Naive thymus-derived CD4-positive, alpha-beta T cell (primary cell): ENCODE measurements around the gene KIF18B. TPM values are rescaled to one million over a fixed set of nuclear protein-coding genes. Genes with fewer than 3 reads are reported as not detected.

ENCODE experiments used
- ATAC-seq: fragments of 150-1000 bp; cut with Tn5 transposase; 2 replicates; pipeline ENCODE4 v1.10.0; 2021; ENCODE audit warnings: mild to moderate bottlenecking, moderate library complexity
- CTCF ChIA-PET: fragments of 350-600 bp; sonication (Branson Sonifier 250); formaldehyde crosslinking; loops from one replicate; lab custom pipeline; 2021; ENCODE audit warnings: antibody characterized with exemption; lab: Charles Lee
- POLR2A ChIA-PET: fragments of 350-600 bp; sonication (Branson Sonifier 250); formaldehyde crosslinking; loops from one replicate; lab custom pipeline; 2021; ENCODE audit warnings: antibody characterized with exemption, inconsistent platforms; lab: Charles Lee
- DNase-seq, 9 donors: peaks; one replicate each; pipeline versions ENCODE4 v3.0.0 to v3.0.0-alpha.2; 2020 to 2022; ENCODE audit warnings: mixed read lengths in 1 of 9
- H3K27ac ChIP-seq: one replicate; pipeline ENCODE4 v1.7.0; 2013; ENCODE audit warnings: mild to moderate bottlenecking, low read depth, low read length, moderate library complexity
- H3K27me3 ChIP-seq, 2 donors: one replicate each; pipeline ENCODE4 v1.7.0; 2013; ENCODE audit warnings: low read length in 2 of 2, mild to moderate bottlenecking in 2 of 2, moderate library complexity in 2 of 2; ENCODE audit not compliant: control insufficient read depth in 2 of 2, insufficient read depth in 2 of 2
- H3K36me3 ChIP-seq, 3 experiments: 1 replicate in 2 of 3; 2 replicates in 1 of 3; pipeline ENCODE4 v1.7.0; 2013; ENCODE audit warnings: low read length in 3 of 3, mild to moderate bottlenecking in 3 of 3, moderate library complexity in 1 of 3; ENCODE audit not compliant: insufficient read depth in 3 of 3, control insufficient read depth in 2 of 3
- H3K4me1 ChIP-seq, 2 donors: one replicate each; pipeline ENCODE4 v1.7.0; 2013; ENCODE audit warnings: low read length in 2 of 2, mild to moderate bottlenecking in 2 of 2, moderate library complexity in 1 of 2; ENCODE audit not compliant: control insufficient read depth in 2 of 2, insufficient read depth in 2 of 2
- H3K4me3 ChIP-seq: 2 replicates; pipeline ENCODE4 v1.7.0; 2013; ENCODE audit warnings: mild to moderate bottlenecking, low read length
- H3K9me3 ChIP-seq, 3 experiments: 1 replicate in 2 of 3; 2 replicates in 1 of 3; pipeline ENCODE4 v1.7.0; 2013; ENCODE audit warnings: low read length in 3 of 3; ENCODE audit not compliant: control insufficient read depth in 2 of 3
- H3K27ac Mint-ChIP-seq, 9 donors: one replicate each; pipeline ENCODE4 v1.8.0; 2020 to 2022; ENCODE audit warnings: mixed read lengths in 9 of 9, mild to moderate bottlenecking in 8 of 9, moderate library complexity in 5 of 9, inconsistent platforms in 2 of 9
- H3K27me3 Mint-ChIP-seq, 5 donors: one replicate each; pipeline ENCODE4 v1.8.0; 2021 to 2022; ENCODE audit warnings: mixed read lengths in 5 of 5, mild to moderate bottlenecking in 1 of 5
- H3K36me3 Mint-ChIP-seq, 5 donors: one replicate each; pipeline ENCODE4 v1.8.0; 2020 to 2022; ENCODE audit warnings: mixed read lengths in 5 of 5, mild to moderate bottlenecking in 3 of 5, inconsistent platforms in 1 of 5
- H3K4me1 Mint-ChIP-seq, 7 donors: one replicate each; pipeline ENCODE4 v1.8.0; 2020 to 2022; ENCODE audit warnings: mixed read lengths in 7 of 7, mild to moderate bottlenecking in 3 of 7, inconsistent platforms in 1 of 7
- H3K4me3 Mint-ChIP-seq, 10 donors: one replicate each; pipeline ENCODE4 v1.8.0; 2020 to 2022; ENCODE audit warnings: mild to moderate bottlenecking in 10 of 10, mixed read lengths in 10 of 10, moderate library complexity in 6 of 10, inconsistent platforms in 2 of 10
- H3K9me3 Mint-ChIP-seq, 11 donors: one replicate each; pipeline ENCODE4 v1.8.0; 2020 to 2022; ENCODE audit warnings: mixed read lengths in 11 of 11, mild to moderate bottlenecking in 4 of 11, inconsistent platforms in 1 of 11, moderate library complexity in 1 of 11
- intact Hi-C, 2 donors: fragments of 100-400 bp; cut with micrococcal nuclease; formaldehyde crosslinking; loops; one replicate each; pipeline ENCODE4 v1.15.1; 2023
- polyA plus RNA-seq, 2 donors: library from polyadenylated mRNA; unstranded; fragments of 300-500 nt; fragmentation: Illumina TruSeq; gene quantifications; one replicate each; pipeline ENCODE4 v1.2.3, GENCODE V29; 2021
- total RNA-seq, 6 experiments: library from RNA in 5 of 6; stranded (reverse) in 5 of 6; gene quantifications; 1 replicate in 5 of 6; 2 replicates in 1 of 6; pipeline ENCODE4 v1.2.3 and lab custom pipeline; 2021 to 2026

The KIF18B gene
- total and polyA plus RNA-seq, 7 experiments from 2014 or later = 0.17 to 57.2 TPM; not detected in 5

GRCh38 chr17:44965481-44966234 lies 18.1 kb upstream of the KIF18B start:
- ATAC-seq (no peak), DNase-seq (no peak)
- intact Hi-C loops = loop anchor here in 1 of 2 donors (5.0 kb wide), 1 partner anchor 87 kb away; the partner anchor contains the start of gene DCAKD
- Mint-ChIP-seq H3K4me3 (peak overlapping the region in 9 of 10 donors; percentile 26 to 75 (median 63)), H3K4me1 (peaks cover 23 to 34% (median 26%) of the 10 kb centered on the region in 7 donors), H3K27ac (peak overlapping the region in 1 of 9 donors; percentile 23), H3K27me3 (peaks cover 46 to 82% (median 55%) of the 10 kb centered on the region in 5 donors), H3K36me3 (peaks cover 0 to 8% (median 0%) of the 10 kb centered on the region in 5 donors), H3K9me3 (peaks cover 0 to 2% (median 0%) of the 10 kb centered on the region in 11 donors)
- ChIA-PET CTCF (no interaction called here), POLR2A (no interaction called here)
- Histone ChIP-seq H3K36me3 (no peaks in the 10 kb centered on the region), H3K4me1 (peaks cover 19 to 24% of the 10 kb centered on the region in 2 donors), H3K4me3 (no peak overlapping the region), H3K27ac (no peak overlapping the region), H3K27me3 (peaks cover 17 to 21% of the 10 kb centered on the region in 2 donors), H3K9me3 (no peaks in the 10 kb centered on the region)

- H3K9me3 ChIP-seq = no peaks in the 10 kb centered on the region
- POLR2A ChIA-PET = no interaction called here
- no peak overlapping the region for H3K4me3 ChIP-seq
- no peak for DNase-seq
- no peak for ATAC-seq
- no peak overlapping the region for H3K27ac Mint-ChIP-seq
- peaks cover 2 to 4% of the 10 kb centered on the region in 2 donors for H3K4me1 ChIP-seq
- H3K27me3 Mint-ChIP-seq = peaks cover 49 to 87% (median 61%) of the 10 kb centered on the region in 5 donors
- H3K36me3 ChIP-seq = no peaks in the 10 kb centered on the region
- no peak overlapping the region for H3K4me3 Mint-ChIP-seq
- peaks cover 0 to 2% (median 0%) of the 10 kb centered on the region in 11 donors for H3K9me3 Mint-ChIP-seq
- intact Hi-C loops = no loop called here
- peaks cover 0 to 8% (median 0%) of the 10 kb centered on the region in 5 donors for H3K36me3 Mint-ChIP-seq
- H3K4me1 Mint-ChIP-seq = peaks cover 5 to 22% (median 15%) of the 10 kb centered on the region in 7 donors
- no peak overlapping the region for H3K27ac ChIP-seq
- H3K27me3 ChIP-seq = peaks cover 16 to 17% of the 10 kb centered on the region in 2 donors
- CTCF ChIA-PET = no interaction called here
Observed at GRCh38 chr17:44961921-44962350, 14.4 kb upstream of the KIF18B start.

DNA sequence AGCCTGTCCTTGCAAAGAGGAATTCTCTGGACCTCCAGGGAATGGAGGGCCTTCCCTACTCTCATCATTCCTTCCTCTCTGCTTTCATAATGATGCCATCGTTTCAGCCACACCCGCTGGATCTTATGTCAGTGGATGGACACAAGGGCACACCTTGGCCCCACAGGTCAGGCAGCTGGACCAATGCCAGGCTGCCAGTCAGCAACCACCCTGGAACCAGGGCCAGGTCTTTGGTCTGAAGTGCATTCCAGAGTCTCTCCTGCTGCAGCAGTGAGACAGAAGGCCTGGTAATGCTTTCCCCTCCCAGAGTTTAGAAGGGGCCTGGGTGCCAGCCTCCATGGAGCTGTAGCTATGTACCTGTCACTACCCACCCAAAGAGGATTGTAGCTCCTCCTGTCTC lies 13.1 kb upstream of the KIF18B start:
- Histone ChIP-seq H3K4me3 (no peak overlapping the region), H3K27me3 (peaks cover 9% of the 10 kb centered on the region in 2 donors), H3K4me1 (no peaks in the 10 kb centered on the region), H3K9me3 (no peaks in the 10 kb centered on the region), H3K27ac (no peak overlapping the region), H3K36me3 (no peaks in the 10 kb centered on the region)
- ATAC-seq = no peak
- CTCF ChIA-PET = no interaction called here
- Mint-ChIP-seq H3K27ac (no peak overlapping the region), H3K9me3 (peaks cover 0 to 2% (median 0%) of the 10 kb centered on the region in 11 donors), H3K27me3 (peaks cover 46 to 85% (median 59%) of the 10 kb centered on the region in 5 donors), H3K4me1 (peaks cover 2 to 13% (median 5%) of the 10 kb centered on the region in 7 donors), H3K4me3 (peak overlapping the region in 7 of 10 donors; percentile 12 to 57 (median 29)), H3K36me3 (peaks cover 0 to 3% (median 0%) of the 10 kb centered on the region in 5 donors)
- no peak for DNase-seq
- POLR2A ChIA-PET = no interaction called here
- intact Hi-C loops = no loop called here

- peak overlapping the region in 7 of 10 donors; percentile 39 to 75 (median 53) for H3K4me3 Mint-ChIP-seq
- H3K36me3 Mint-ChIP-seq = peaks cover 0 to 2% (median 0%) of the 10 kb centered on the region in 5 donors
- Histone ChIP-seq H3K27ac (no peak overlapping the region), H3K4me1 (no peaks in the 10 kb centered on the region), H3K4me3 (no peak overlapping the region), H3K27me3 (peaks cover 4 to 8% of the 10 kb centered on the region in 2 donors), H3K36me3 (no peaks in the 10 kb centered on the region), H3K9me3 (no peaks in the 10 kb centered on the region)
- peaks cover 0 to 13% (median 4%) of the 10 kb centered on the region in 7 donors for H3K4me1 Mint-ChIP-seq
- intact Hi-C loops = no loop called here
- ChIA-PET CTCF (no interaction called here), POLR2A (no interaction called here)
- no peak overlapping the region for H3K27ac Mint-ChIP-seq
- peaks cover 41 to 81% (median 52%) of the 10 kb centered on the region in 5 donors for H3K27me3 Mint-ChIP-seq
- ATAC-seq (peak; percentile 24), DNase-seq (peak in 1 of 9 donors; percentile 41)
- H3K9me3 Mint-ChIP-seq = peaks cover 0 to 2% (median 0%) of the 10 kb centered on the region in 11 donors
Observed at GRCh38 chr17:44959821-44960531, 12.4 kb upstream of the KIF18B start.

GRCh38 chr17:44956998-44957981 lies 9.7 kb upstream of the KIF18B start:
- H3K4me3 ChIP-seq = no peak overlapping the region
- no peak overlapping the region for H3K27ac ChIP-seq
- Mint-ChIP-seq H3K36me3 (no peaks in the 10 kb centered on the region), H3K9me3 (no peaks in the 10 kb centered on the region), H3K4me1 (peaks cover 0 to 9% (median 4%) of the 10 kb centered on the region in 7 donors), H3K27ac (no peak overlapping the region), H3K4me3 (no peak overlapping the region), H3K27me3 (peaks cover 21 to 60% (median 32%) of the 10 kb centered on the region in 5 donors)
- H3K36me3 ChIP-seq = no peaks in the 10 kb centered on the region
- H3K9me3 ChIP-seq = no peaks in the 10 kb centered on the region
- ChIA-PET CTCF (interaction anchor here (2.0 kb wide), 1 partner anchor 65 kb away, joined by 5 read pairs; no protein-coding TSS in a partner anchor), POLR2A (no interaction called here)
- ATAC-seq = no peak
- H3K27me3 ChIP-seq = peaks cover 0 to 5% of the 10 kb centered on the region in 2 donors
- no peaks in the 10 kb centered on the region for H3K4me1 ChIP-seq
- DNase-seq = no peak
- intact Hi-C loops = no loop called here
